A673 (cell line): Measurements from ENCODE around the gene TMEM167A. TPM values are rescaled to one million over a fixed set of nuclear protein-coding genes. Genes with fewer than 3 reads are reported as not detected.

ENCODE experiments used
- BruUV-seq: library from RNA; stranded (reverse); fragments of 400-500 nt; replicated peaks from 2 replicates; lab custom pipeline; 2021; lab: Mats Ljungman, UMichigan
- CTCF ChIA-PET: fragments of 300-600 bp; sonication (Branson Sonifier 250); formaldehyde crosslinking; loops from one replicate; lab custom pipeline; 2022; ENCODE audit warnings: antibody characterized with exemption; lab: Charles Lee
- POLR2A ChIA-PET: fragments of 300-600 bp; sonication (Branson Sonifier 250); formaldehyde crosslinking; loops from one replicate; lab custom pipeline; 2022; ENCODE audit warnings: antibody characterized with exemption; ENCODE audit not compliant: low non-redundant PET; lab: Charles Lee
- DNase-seq: peaks from one replicate; pipeline ENCODE4 v3.0.0-alpha.2; 2015; ENCODE audit warnings: low spot score
- H3K27ac ChIP-seq: fragments of 200-600 bp; sonication (generic); 2 replicates; pipeline ENCODE4 v1.5.1; 2016; ENCODE audit warnings: mixed run types, low read depth, mild to moderate bottlenecking, mixed read lengths, antibody characterized with exemption, low read length; ENCODE audit not compliant: poor library complexity, severe bottlenecking
- H3K27me3 ChIP-seq: fragments of 200-600 bp; sonication (generic); replicated peaks from 2 replicates; pipeline ENCODE4 v1.6.1; 2017; ENCODE audit warnings: mixed run types, low read depth, mild to moderate bottlenecking, mixed read lengths, antibody characterized with exemption, low read length; ENCODE audit not compliant: insufficient read depth, poor library complexity
- H3K36me3 ChIP-seq: fragments of 200-600 bp; sonication (generic); 2 replicates; pipeline ENCODE4 v1.6.1; 2016; ENCODE audit warnings: mixed run types, mild to moderate bottlenecking, mixed read lengths, antibody characterized with exemption, low read length; ENCODE audit not compliant: insufficient read depth, poor library complexity, severe bottlenecking
- H3K4me1 ChIP-seq: fragments of 200-600 bp; sonication (generic); 2 replicates; pipeline ENCODE4 v1.6.1; 2017; ENCODE audit warnings: mixed run types, mild to moderate bottlenecking, mixed read lengths, antibody characterized with exemption, low read length; ENCODE audit not compliant: insufficient read depth, poor library complexity, severe bottlenecking
- H3K4me3 ChIP-seq: fragments of 200-600 bp; sonication (generic); 2 replicates; pipeline ENCODE4 v1.5.1; 2016; ENCODE audit warnings: low read depth, mixed run types, mild to moderate bottlenecking, mixed read lengths, low read length; ENCODE audit not compliant: poor library complexity, severe bottlenecking
- H3K9me3 ChIP-seq: fragments of 200-600 bp; sonication (generic); 2 replicates; pipeline ENCODE4 v1.6.1; 2016; ENCODE audit warnings: mixed run types, low read depth, mild to moderate bottlenecking, mixed read lengths, antibody characterized with exemption, low read length; ENCODE audit not compliant: poor library complexity, severe bottlenecking
- CTCF ChIP-seq: fragments of 300-800, 200-600 bp; sonication (generic); conservative IDR thresholded peaks from 2 replicates; pipeline ENCODE4 v1.5.1; 2017; ENCODE audit warnings: low read depth, mild to moderate bottlenecking, antibody characterized with exemption, low read length, moderate library complexity, mixed read lengths
- EZH2 ChIP-seq: fragments of 200-600 bp; sonication (generic); IDR thresholded peaks from 2 replicates; pipeline ENCODE4 v1.6.1; 2017; ENCODE audit warnings: borderline replicate concordance, low read depth, mild to moderate bottlenecking, mixed read lengths, antibody characterized with exemption, low read length; ENCODE audit not compliant: poor library complexity, severe bottlenecking
- intact Hi-C: fragments of 100-400 bp; cut with micrococcal nuclease; formaldehyde crosslinking; loops from one replicate; pipeline ENCODE4 v1.10.0; 2022; ENCODE audit not compliant: unreplicated experiment
- total RNA-seq: library from RNA; stranded (reverse); gene quantifications from 2 replicates; pipeline ENCODE4 v1.2.3, GENCODE V29; 2021

Gene TMEM167A
- total RNA-seq, 1 experiment from 2014 or later, result 90.5 TPM

DNA sequence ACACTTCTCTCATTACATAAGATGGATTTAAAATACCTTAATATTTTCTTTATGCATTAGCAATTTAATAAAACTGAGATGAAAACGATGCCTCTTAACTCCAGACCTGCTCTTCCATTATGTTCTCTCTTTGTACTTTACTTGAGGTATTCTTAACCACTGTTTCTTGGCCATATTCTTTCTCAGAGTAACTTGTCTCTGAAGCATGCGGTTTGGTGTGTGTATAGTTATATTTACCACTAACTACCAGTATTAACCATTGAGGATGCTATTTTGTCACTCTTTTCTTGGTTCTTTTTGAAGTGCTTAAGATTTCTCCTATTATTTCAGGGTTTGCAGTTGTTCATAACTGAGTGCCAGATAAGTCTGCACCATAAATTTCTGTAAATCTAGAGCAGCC is 17.9 kb downstream of the TMEM167A start:
- intact Hi-C loops, result no loop called here
- no peaks in the 10 kb centered on the region for H3K27me3 ChIP-seq
- H3K4me1 ChIP-seq, result no peaks in the 10 kb centered on the region
- CTCF ChIA-PET, result no interaction called here
- no TSS peak for BruUV-seq
- peaks cover 12% of the 10 kb centered on the region for H3K36me3 ChIP-seq
- no peak for DNase-seq
- POLR2A ChIA-PET, result no interaction called here
- no peaks in the 10 kb centered on the region for H3K9me3 ChIP-seq
- no peak overlapping the region for H3K4me3 ChIP-seq
- no peak overlapping the region for H3K27ac ChIP-seq
- TF ChIP-seq CTCF (no peak), EZH2 (no peak)

GRCh38 chr5:83058726-83059125 is 18.5 kb downstream of the TMEM167A start:
- no peak for DNase-seq
- H3K27me3 ChIP-seq, result no peaks in the 10 kb centered on the region
- H3K9me3 ChIP-seq, result no peaks in the 10 kb centered on the region
- no peaks in the 10 kb centered on the region for H3K4me1 ChIP-seq
- CTCF ChIA-PET, result no interaction called here
- intact Hi-C loops, result no loop called here
- TF ChIP-seq CTCF (no peak), EZH2 (no peak)
- POLR2A ChIA-PET, result no interaction called here
- H3K27ac ChIP-seq, result no peak overlapping the region
- BruUV-seq, result no TSS peak
- H3K36me3 ChIP-seq, result peaks cover 12% of the 10 kb centered on the region
- no peak overlapping the region for H3K4me3 ChIP-seq

DNA sequence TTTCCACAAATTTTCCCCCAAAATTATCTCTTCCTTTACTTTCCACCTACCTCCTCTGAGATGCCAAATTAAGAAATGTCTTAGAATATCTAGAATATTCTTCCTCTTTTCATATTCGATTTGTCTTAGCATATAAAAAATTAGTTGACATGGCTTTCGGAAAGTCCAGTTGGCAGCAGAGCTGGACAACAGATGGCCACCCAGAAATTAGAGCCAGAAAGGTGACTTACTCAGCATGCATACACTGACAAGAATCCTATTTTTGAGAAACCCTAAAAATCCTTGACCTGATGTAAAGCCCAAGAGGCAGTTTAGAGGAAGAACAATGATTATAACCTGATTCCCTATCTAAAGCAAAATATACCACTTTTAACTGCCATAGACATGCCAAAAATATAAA is 22.0 kb downstream of the TMEM167A start:
- DNase-seq, result no peak
- Histone ChIP-seq H3K4me3 (no peak overlapping the region), H3K36me3 (peaks cover 12% of the 10 kb centered on the region), H3K27me3 (no peaks in the 10 kb centered on the region), H3K27ac (no peak overlapping the region), H3K9me3 (no peaks in the 10 kb centered on the region), H3K4me1 (no peaks in the 10 kb centered on the region)
- ChIA-PET POLR2A (no interaction called here), CTCF (no interaction called here)
- no TSS peak for BruUV-seq
- intact Hi-C loops, result no loop called here
- TF ChIP-seq EZH2, result no peak
- TF ChIP-seq CTCF, result no peak
